ENCODE results near the gene RANBP9. TPM values are rescaled to one million over a fixed set of nuclear protein-coding genes. Genes with fewer than 3 reads are reported as not detected.

Gene RANBP9
- total and polyA plus RNA-seq, 2 of the 13 experiments (the other 11 are each of a cell fraction or from before 2014, with no cell fraction given) = 26.6 to 30.6 TPM

GRCh38 chr6:13710552-13711323 lies 897 bp downstream of the RANBP9 start (continued):
- TF ChIP-seq, protein P1, sequence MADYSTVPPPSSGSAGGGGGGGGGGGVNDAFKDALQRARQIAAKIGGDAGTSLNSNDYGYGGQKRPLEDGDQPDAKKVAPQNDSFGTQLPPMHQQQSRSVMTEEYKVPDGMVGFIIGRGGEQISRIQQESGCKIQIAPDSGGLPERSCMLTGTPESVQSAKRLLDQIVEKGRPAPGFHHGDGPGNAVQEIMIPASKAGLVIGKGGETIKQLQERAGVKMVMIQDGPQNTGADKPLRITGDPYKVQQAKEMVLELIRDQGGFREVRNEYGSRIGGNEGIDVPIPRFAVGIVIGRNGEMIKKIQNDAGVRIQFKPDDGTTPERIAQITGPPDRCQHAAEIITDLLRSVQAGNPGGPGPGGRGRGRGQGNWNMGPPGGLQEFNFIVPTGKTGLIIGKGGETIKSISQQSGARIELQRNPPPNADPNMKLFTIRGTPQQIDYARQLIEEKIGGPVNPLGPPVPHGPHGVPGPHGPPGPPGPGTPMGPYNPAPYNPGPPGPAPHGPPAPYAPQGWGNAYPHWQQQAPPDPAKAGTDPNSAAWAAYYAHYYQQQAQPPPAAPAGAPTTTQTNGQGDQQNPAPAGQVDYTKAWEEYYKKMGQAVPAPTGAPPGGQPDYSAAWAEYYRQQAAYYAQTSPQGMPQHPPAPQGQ (CRISPR knock-in tag; IDR thresholded peaks at IDR 0.05; ENCODE audit: borderline replicate concordance) = no peak
- TF ChIP-seq ZSCAN9 (CRISPR knock-in tag; IDR thresholded peaks at IDR 0.05; ENCODE audit: borderline replicate concordance) (no peak), ZMAT5 (CRISPR knock-in tag; IDR thresholded peaks at IDR 0.05; ENCODE audit: borderline replicate concordance, low read depth) (no peak), KAT8 (CRISPR knock-in tag; IDR thresholded peaks at IDR 0.05) (no peak), ZNF251 (CRISPR knock-in tag; IDR thresholded peaks at IDR 0.05) (no peak), TGIF2 (CRISPR knock-in tag; IDR thresholded peaks at IDR 0.05) (peak; percentile 46; the same call in 1 of the 2 replicates), MAFG (CRISPR knock-in tag; IDR thresholded peaks at IDR 0.05) (no peak), MXD4 (CRISPR knock-in tag; IDR thresholded peaks at IDR 0.05) (peak; percentile 70; the same call in 1 of the 2 replicates), ZNF18 (CRISPR knock-in tag; IDR thresholded peaks at IDR 0.05; ENCODE audit: insufficient replicate concordance) (no peak), SOX5 (CRISPR knock-in tag; IDR thresholded peaks at IDR 0.05; ENCODE audit: borderline replicate concordance) (0 out of 2 replicates have a peak, but pooled peaks have one; percentile 33), ZSCAN20 (CRISPR knock-in tag; IDR thresholded peaks at IDR 0.05; ENCODE audit: borderline replicate concordance) (peak; percentile 74; the same call in 1 of the 2 replicates), RXRA (CRISPR knock-in tag; IDR thresholded peaks at IDR 0.05) (peak; percentile 74; the same call in 1 of the 2 replicates), MIER3 (CRISPR knock-in tag; IDR thresholded peaks at IDR 0.05; ENCODE audit: borderline replicate concordance) (0 out of 2 replicates have a peak, but pooled peaks have one; percentile 21), ZNF883 (CRISPR knock-in tag; IDR thresholded peaks at IDR 0.05; ENCODE audit: not compliant biosample characterization) (peak; percentile 28), HOXD1 (CRISPR knock-in tag; IDR thresholded peaks at IDR 0.05) (no peak), ZNF333 (CRISPR knock-in tag; IDR thresholded peaks at IDR 0.05; ENCODE audit: borderline replicate concordance) (no peak), SAP130 (CRISPR knock-in tag; IDR thresholded peaks at IDR 0.05; ENCODE audit: low read depth) (peak; percentile 87)
- TF ChIP-seq, protein P2, sequence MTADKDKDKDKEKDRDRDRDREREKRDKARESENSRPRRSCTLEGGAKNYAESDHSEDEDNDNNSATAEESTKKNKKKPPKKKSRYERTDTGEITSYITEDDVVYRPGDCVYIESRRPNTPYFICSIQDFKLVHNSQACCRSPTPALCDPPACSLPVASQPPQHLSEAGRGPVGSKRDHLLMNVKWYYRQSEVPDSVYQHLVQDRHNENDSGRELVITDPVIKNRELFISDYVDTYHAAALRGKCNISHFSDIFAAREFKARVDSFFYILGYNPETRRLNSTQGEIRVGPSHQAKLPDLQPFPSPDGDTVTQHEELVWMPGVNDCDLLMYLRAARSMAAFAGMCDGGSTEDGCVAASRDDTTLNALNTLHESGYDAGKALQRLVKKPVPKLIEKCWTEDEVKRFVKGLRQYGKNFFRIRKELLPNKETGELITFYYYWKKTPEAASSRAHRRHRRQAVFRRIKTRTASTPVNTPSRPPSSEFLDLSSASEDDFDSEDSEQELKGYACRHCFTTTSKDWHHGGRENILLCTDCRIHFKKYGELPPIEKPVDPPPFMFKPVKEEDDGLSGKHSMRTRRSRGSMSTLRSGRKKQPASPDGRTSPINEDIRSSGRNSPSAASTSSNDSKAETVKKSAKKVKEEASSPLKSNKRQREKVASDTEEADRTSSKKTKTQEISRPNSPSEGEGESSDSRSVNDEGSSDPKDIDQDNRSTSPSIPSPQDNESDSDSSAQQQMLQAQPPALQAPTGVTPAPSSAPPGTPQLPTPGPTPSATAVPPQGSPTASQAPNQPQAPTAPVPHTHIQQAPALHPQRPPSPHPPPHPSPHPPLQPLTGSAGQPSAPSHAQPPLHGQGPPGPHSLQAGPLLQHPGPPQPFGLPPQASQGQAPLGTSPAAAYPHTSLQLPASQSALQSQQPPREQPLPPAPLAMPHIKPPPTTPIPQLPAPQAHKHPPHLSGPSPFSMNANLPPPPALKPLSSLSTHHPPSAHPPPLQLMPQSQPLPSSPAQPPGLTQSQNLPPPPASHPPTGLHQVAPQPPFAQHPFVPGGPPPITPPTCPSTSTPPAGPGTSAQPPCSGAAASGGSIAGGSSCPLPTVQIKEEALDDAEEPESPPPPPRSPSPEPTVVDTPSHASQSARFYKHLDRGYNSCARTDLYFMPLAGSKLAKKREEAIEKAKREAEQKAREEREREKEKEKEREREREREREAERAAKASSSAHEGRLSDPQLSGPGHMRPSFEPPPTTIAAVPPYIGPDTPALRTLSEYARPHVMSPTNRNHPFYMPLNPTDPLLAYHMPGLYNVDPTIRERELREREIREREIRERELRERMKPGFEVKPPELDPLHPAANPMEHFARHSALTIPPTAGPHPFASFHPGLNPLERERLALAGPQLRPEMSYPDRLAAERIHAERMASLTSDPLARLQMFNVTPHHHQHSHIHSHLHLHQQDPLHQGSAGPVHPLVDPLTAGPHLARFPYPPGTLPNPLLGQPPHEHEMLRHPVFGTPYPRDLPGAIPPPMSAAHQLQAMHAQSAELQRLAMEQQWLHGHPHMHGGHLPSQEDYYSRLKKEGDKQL (CRISPR knock-in tag; IDR thresholded peaks at IDR 0.05; ENCODE audit: low read depth) = no peak
- TF ChIP-seq, protein P3, sequence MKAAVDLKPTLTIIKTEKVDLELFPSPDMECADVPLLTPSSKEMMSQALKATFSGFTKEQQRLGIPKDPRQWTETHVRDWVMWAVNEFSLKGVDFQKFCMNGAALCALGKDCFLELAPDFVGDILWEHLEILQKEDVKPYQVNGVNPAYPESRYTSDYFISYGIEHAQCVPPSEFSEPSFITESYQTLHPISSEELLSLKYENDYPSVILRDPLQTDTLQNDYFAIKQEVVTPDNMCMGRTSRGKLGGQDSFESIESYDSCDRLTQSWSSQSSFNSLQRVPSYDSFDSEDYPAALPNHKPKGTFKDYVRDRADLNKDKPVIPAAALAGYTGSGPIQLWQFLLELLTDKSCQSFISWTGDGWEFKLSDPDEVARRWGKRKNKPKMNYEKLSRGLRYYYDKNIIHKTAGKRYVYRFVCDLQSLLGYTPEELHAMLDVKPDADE (CRISPR knock-in tag; IDR thresholded peaks at IDR 0.05) = no peak
